OCI-LY7 (cell line): ENCODE measurements around the gene DDX25.

Experiments used
- CTCF ChIP-seq: fragments of 200-600 bp; sonication (generic); conservative IDR thresholded peaks from 2 replicates; pipeline ENCODE4 v1.5.1; 2014; ENCODE audit warnings: mild to moderate bottlenecking, antibody characterized with exemption, low read length, moderate library complexity, mixed read lengths
- EZH2phosphoT487 ChIP-seq: fragments of 200-600 bp; sonication (generic); IDR thresholded peaks from 2 replicates; pipeline ENCODE4 v1.6.1; 2018; ENCODE audit warnings: low read depth, borderline replicate concordance, mild to moderate bottlenecking, mixed run types, antibody characterized with exemption, low read length, moderate library complexity, mixed read lengths

- TF ChIP-seq CTCF: no peak
- TF ChIP-seq EZH2phosphoT487: no peak
Observed at GRCh38 chr11:125954123-125954944, 50.0 kb downstream of the DDX25 start.
